D341Med (cell line): Measurements from ENCODE around the gene HLA-C.
"Not testable (repeated sequence)": the region's sequence is repeated elsewhere in the genome, so short reads cannot be mapped to it uniquely, and the experiment has no call there.

Experiments used
- DNase-seq: peaks from one replicate; pipeline ENCODE4 v3.0.0; 2012; ENCODE audit warnings: low spot score

HLA-C gene

GRCh38 chr6:31271641-31272357, at the start of gene HLA-C:
Gene HLA-C (minus strand): TSS chr6:31272092. CDS start chr6:31272071, 21 bp downstream.
- peak; percentile 84 for DNase-seq

DNA sequence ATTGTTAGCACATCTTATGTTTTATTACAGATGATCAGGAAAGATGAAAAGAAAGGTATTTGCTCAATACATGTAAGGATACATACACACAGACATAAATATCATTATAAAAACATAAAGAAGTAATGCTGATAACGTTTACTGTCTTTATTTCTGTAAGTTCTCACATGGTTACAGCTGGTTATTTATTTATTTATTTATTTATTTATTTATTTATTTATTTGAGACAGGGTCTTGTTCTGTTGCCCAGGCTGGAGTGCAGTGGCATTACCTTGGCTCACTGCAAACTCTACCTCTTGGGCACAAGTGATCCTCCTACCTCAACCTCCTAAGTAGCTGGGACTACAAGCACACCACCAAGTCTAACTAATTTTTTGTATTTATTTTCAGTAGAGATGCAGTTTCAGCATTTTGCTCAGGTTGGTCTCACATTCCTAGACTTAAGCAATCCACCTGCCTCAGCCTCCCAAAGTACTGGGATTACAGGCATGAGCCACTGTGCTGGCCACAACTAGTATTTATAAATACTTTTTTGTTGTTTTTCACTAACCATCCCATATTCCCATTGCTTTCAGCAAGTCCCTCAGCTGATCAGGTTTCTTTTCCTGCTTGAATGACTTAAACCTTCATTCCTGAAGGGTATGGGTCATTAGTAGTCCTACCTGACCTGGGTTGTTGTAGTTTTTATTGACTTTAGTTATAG, 49.3 kb upstream of the HLA-C start:
- DNase-seq, result no peak

DNA sequence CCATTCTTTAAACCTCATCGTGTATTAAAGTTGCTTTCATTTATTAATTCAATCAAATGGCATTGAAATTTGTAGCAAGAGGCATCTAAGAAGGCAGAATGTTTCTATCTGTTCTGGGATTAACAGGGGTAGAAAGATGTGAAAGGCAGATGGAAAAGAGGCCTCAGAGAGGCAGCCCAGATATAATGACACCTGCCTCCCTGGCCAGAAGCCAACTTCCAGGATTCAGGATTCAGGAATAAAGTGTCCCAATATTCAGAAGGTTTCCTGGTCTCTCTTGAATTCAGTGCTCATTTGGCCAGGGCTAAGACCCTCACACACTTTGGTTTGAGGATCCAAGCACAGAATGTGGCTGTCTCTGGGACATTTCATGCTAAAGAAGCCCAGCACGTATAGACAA, 45.1 kb upstream of the HLA-C start:
- no peak for DNase-seq

GRCh38 chr6:31309641-31310040, 37.7 kb upstream of the HLA-C start:
- no peak for DNase-seq

DNA sequence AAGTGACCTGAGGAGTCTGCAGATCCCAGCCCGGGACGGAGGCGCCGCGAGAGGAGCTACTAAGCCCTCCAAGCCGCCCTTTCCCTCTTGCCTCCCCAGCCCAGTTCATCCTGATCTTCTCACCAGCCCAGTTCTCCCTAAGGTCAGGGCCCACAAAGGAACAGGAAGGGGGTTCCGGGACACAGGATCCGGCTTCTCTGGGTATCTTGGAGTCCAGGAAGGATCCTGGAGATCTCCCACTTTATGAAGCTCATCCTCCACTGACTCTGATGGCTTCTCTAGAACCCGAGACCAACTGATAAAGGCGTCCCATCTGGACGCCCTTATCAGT, 36.9 kb upstream of the HLA-C start:
- DNase-seq, result no peak

DNA sequence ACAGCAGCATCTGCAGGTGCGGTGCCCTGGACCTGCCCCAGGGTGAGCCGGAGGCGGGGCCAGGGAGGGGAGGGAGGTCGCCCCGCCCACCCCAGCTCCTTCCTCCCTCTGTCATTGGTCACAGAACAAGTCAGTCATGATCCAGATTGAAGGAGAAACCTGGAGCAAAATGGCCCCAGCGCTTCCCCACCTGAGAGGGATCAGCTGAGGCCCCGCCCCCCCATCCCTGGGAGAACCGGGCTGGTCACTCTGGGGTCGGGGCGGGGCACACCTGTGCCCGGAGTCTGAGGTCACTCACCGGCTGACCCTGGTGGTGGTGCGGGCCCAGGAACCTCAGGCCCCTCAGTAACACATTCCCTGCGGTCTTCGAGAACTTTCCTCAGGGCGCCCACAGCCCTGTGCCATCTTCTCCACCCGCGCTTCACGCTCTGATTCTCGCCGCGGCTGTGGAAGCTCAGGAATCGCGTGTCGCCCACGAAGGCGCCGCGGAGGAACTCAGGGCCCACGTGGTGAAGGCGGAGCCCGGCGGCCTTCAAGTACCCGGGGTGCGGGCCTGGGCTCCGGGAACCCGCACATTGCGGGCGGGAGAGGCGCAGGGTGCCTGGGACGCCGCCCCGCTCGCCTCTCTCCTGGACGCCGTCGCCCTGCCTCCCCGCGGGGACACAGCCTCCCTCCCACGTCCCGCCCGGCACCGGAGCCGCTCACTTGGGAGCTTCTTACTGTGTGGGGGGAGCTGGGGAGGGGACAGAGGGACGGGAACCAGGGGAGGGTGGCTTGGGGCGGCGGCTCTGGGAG, 36.4 kb upstream of the HLA-C start:
- DNase-seq, result no peak

DNA sequence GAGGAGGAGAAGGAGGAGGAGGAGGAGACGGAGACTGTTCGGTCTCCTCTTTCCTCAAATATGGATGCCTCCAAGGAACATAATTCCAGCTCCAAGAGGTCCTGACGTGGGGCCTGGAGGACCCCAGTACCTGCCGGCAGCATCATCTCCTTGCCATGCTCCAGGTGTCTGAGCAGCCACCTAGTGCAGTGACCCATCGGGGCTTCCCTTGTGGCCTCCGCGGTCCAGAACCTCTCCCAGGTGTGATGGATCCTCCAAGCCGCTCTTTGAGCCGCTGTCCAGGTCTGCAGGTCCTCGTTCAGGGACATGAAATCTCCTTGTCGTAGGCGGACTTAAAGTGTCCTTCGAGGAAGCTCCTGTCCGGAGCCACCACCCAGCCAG, 35.8 kb upstream of the HLA-C start:
- no peak for DNase-seq

DNA sequence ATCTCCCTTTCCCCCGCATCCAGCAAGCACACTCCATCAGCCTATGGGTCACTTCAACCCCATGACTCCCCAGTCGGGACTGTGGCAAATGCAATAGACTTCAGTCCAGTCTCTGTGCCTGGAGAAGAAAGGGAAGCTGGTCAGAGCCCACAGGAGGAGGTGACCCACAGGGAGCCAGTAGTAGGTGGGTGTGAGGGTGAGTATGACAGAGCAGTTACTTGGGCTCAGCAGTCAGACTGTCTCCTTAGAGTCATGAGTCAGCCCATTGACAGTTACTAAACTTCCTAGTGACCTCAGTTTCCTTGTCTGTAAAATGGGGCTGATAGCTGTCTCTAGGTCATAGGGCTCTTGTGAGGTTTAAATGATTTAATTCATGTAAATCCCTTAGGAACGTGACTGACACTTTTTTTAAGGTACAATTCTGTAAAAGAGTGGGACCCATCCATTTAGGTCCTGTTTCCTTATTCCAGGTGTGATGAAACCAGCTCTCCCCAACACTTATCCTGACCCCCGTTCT, 33.9 kb upstream of the HLA-C start:
- DNase-seq, result no peak

- no peak for DNase-seq
These were observed 32.8 kb upstream of the HLA-C start for GRCh38 chr6:31304683-31305082.

GRCh38 chr6:31300797-31301196, 28.9 kb upstream of the HLA-C start:
- no peak for DNase-seq

DNA sequence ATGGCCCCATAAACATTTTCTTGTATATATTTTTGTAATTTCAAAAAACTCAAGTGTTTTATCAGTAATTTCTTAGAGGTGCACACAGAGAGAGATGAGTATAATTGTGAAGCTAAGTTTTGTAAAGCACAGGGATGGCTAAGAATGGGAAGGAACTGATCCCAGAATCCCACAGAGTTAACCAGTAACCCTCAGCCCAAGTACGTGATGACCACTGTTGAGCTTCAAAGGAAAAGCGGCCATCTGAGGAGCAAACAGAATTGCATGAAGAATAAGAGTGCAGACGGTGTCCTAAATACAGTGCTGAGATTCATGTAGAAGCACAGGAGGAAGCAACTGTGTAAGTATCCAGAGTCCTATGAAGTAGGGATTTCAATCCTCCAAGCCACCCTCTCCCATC, 28.1 kb upstream of the HLA-C start:
- no peak for DNase-seq

GRCh38 chr6:31299511-31299910, 27.6 kb upstream of the HLA-C start:
- peak; percentile 51 for DNase-seq

- no peak for DNase-seq
These were observed 22.2 kb upstream of the HLA-C start for GRCh38 chr6:31294056-31294455.

DNA sequence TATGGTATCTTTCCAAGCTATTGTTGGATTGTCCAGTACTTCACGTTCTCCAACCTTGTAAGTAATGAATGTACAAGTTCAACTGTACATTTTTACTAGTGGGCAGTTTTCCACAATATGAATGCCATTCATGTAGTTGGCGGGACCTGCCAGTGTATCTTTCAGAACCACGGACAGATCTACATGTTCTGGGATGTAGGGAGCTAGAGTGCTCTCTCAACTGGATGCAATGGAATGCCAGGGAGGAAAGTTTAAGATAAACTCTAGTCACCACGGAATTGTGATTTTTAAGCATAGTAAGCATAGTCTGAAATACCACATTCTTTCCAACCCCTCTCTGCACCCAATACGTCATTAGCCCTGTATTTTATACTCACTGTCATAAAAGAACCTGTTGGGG, 21.5 kb upstream of the HLA-C start:
- no peak for DNase-seq

DNA sequence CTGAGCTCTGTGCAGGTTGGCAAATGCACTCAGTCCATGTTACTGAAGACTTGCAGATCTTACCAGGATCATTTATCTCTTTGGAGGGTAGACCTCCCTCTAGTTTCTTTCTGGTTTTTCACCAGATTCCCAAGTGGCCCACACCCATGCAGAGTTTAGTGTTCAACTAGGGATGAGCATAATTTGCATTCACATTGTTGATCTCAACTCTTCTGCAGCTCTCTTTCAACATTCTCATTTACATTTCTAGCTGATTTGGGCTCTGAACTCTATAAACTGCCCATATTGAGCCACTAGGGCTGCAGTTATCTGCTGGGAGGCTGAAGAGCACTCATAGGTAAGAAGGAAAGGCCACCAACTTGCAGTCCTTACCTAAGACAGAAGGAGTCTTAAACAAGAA, 17.9 kb upstream of the HLA-C start:
- no peak for DNase-seq

- DNase-seq, result no peak
These were observed 15.7 kb upstream of the HLA-C start for GRCh38 chr6:31287619-31288018.

GRCh38 chr6:31285982-31286381, 14.1 kb upstream of the HLA-C start:
- DNase-seq, result no peak

GRCh38 chr6:31285486-31285885, 13.6 kb upstream of the HLA-C start:
- no peak for DNase-seq

- not testable (repeated sequence) for DNase-seq
These were observed 7.8 kb upstream of the HLA-C start for GRCh38 chr6:31279647-31280046.

DNA sequence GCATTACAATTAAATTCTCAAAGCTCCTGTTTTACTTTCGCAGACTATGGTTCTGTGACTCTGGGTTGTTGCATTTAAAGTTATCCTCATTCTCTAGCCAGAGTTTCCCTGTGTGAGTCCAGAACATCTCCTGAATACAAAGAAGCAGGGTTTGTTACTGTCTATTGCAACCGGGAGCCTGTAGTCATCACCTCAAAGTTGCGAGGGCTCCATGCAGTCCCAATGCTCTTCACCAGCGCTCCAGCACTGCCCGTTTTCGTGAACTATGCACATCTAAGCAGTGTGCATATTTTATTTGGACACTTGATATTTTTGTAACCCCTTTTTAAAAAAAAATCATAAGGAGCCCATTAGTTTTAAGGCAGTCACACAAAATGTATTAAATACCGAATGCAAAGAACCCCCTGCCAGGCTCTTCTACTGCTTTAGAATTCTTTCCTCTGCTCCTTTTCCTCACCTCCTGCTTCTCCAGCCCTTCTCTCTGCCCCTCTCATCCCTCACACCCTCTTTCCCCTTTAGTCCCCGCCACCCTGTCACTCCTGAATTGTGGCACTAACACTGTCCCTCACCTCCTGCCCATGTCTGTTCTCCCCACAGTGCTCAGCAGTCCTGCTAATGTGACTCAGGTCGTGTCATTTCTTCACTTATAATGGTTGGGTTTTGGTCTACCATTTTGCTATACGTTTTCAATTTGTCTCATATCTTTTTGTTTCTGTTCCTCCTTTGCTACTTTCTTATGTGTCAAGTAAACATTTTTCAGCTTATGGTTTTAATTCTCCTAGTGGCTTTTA, 1.1 kb upstream of the HLA-C start:
- no peak for DNase-seq

- DNase-seq, result no peak
These were observed 544 bp upstream of the HLA-C start for GRCh38 chr6:31272436-31272835.
